NCI-H1436 treated with DMSO at 0.1 percent for 48 hours (cell line): ENCODE results near the gene RIIAD1.
"Not testable (repeated sequence)": the region's sequence is repeated elsewhere in the genome, so short reads cannot be mapped to it uniquely, and the experiment has no call there.

Source experiments
- DNase-seq: peaks from one replicate; lab custom pipeline; 2025; lab: John Stamatoyannopoulos, UW

Gene RIIAD1

GRCh38 chr1:151711044-151711800, 10.1 kb upstream of the RIIAD1 start:
- DNase-seq, result no peak

GRCh38 chr1:151711951-151712350, 9.4 kb upstream of the RIIAD1 start:
- no peak for DNase-seq

GRCh38 chr1:151713044-151713443, 8.3 kb upstream of the RIIAD1 start:
- DNase-seq, result no peak

GRCh38 chr1:151713874-151714273, 7.4 kb upstream of the RIIAD1 start:
- no peak for DNase-seq

GRCh38 chr1:151714820-151715725, 6.2 kb upstream of the RIIAD1 start:
- DNase-seq, result no peak

- DNase-seq, result no peak
These were observed 5.5 kb upstream of the RIIAD1 start for GRCh38 chr1:151715726-151716404.

GRCh38 chr1:151716405-151716762, 4.9 kb upstream of the RIIAD1 start:
- no peak for DNase-seq

- DNase-seq, result peak; percentile 91
These were observed 4.3 kb upstream of the RIIAD1 start, which contains the start of gene CELF3 for GRCh38 chr1:151716771-151717631. CELF3 (minus strand) TSS chr1:151716803; CDS start chr1:151716020, 783 bp downstream.

- DNase-seq, result no peak
These were observed 3.3 kb upstream of the RIIAD1 start for GRCh38 chr1:151718011-151718431.

GRCh38 chr1:151718666-151719065, 2.7 kb upstream of the RIIAD1 start:
- DNase-seq, result no peak

- DNase-seq, result no peak
These were observed 1.2 kb upstream of the RIIAD1 start for GRCh38 chr1:151720125-151720524.

GRCh38 chr1:151720554-151720953, 768 bp upstream of the RIIAD1 start:
- no peak for DNase-seq

- DNase-seq, result no peak
These were observed 627 bp downstream of the RIIAD1 start for GRCh38 chr1:151721788-151722510.

- DNase-seq, result no peak
These were observed 2.5 kb downstream of the RIIAD1 start for GRCh38 chr1:151723726-151724370.

GRCh38 chr1:151728151-151729054, 7.1 kb downstream of the RIIAD1 start:
- DNase-seq, result no peak

- no peak for DNase-seq
These were observed 8.0 kb downstream of the RIIAD1 start for GRCh38 chr1:151729157-151729965.

GRCh38 chr1:151729966-151730291, 8.6 kb downstream of the RIIAD1 start:
- no peak for DNase-seq

GRCh38 chr1:151733126-151733525, 11.8 kb downstream of the RIIAD1 start:
- no peak for DNase-seq

- DNase-seq, result not testable (repeated sequence)
These were observed 12.7 kb downstream of the RIIAD1 start for GRCh38 chr1:151733995-151734394.
